HG03432 (cell line): ENCODE results near the gene CBLC.

Experiments
- ATAC-seq: cut with Tn5 transposase; IDR thresholded peaks from one replicate; pipeline ENCODE4 v1.9.1; 2021; ENCODE audit warnings: mild to moderate bottlenecking, moderate library complexity; ENCODE audit not compliant: unreplicated experiment

CBLC gene

GRCh38 chr19:44795398-44795987 is 17.8 kb downstream of the CBLC start:
- ATAC-seq, result no peak

DNA sequence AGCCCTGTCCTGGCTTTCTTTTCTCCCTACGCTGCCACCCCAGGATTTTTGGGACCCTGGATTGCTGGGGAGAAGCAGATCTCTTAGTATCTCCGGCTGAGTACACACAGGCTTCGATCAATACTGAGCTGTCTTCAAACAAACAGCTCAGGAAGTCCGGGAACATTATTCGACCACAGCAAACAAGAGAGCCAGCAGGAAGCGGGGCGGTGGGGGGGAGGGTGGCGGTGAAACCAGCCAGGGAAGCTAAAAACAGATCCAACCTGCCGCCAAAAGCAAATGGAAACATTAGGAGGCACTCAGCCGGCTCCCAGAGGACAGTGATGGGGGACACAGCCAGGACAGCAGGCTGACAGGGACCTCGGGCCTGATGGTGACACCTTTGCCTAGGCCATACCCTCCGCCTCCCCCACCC is 19.0 kb downstream of the CBLC start:
- ATAC-seq, result no peak

DNA sequence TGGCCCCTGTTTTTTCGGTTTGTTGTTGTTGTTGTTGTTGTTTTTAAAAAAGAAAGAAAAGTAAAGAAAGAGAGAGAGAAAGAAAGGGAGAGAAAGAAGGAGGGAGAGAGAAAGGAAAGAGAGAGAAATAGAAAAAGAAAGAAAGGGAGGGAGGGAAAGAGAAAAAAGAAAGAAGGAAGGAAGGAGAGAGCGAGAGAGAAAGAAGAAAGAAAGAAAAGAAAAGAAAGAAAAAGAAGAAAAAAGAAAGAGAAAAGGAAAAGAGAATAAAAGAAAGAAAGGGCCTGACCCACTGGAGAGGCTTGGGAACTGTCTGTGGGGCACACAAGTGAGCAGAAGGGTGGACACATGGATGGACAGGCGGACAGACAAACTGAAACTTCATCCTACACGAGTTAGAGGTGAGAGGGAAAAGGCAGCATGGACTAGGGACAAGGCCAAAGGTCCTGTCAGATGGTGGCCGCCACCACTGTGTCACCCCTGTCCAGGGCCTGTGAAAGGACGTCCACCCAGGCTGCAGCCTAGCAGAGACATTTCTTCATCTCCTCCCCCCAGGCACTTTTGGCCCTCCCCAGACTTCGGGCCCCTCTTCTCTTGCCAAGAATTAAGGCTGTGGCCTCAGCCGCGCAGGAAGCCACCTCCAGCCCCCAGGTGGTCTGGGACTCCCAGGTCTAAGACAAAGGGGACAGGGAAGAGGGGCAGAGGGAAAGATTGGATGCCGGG is 22.1 kb downstream of the CBLC start:
- no peak for ATAC-seq

DNA sequence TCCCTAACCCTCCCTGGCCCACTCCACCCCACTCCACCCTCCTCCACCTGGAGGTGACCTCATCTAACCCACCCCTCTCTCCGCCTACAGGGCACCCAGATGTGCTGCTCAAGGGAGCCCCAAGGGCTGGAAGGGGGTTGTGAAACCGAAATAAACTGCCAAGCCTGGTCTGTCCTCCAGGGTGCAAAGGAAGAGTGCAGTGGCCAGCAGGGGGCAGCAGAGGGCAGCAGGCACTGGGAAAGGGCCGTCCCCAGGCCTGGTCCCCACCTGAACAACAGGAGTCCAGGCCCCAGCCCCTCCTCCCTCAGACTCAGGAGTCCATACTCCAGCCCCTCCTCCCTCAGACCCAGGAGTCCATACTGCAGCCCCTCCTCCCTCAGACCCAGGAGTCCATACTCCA is 22.8 kb downstream of the CBLC start:
- ATAC-seq, result peak; percentile 60

DNA sequence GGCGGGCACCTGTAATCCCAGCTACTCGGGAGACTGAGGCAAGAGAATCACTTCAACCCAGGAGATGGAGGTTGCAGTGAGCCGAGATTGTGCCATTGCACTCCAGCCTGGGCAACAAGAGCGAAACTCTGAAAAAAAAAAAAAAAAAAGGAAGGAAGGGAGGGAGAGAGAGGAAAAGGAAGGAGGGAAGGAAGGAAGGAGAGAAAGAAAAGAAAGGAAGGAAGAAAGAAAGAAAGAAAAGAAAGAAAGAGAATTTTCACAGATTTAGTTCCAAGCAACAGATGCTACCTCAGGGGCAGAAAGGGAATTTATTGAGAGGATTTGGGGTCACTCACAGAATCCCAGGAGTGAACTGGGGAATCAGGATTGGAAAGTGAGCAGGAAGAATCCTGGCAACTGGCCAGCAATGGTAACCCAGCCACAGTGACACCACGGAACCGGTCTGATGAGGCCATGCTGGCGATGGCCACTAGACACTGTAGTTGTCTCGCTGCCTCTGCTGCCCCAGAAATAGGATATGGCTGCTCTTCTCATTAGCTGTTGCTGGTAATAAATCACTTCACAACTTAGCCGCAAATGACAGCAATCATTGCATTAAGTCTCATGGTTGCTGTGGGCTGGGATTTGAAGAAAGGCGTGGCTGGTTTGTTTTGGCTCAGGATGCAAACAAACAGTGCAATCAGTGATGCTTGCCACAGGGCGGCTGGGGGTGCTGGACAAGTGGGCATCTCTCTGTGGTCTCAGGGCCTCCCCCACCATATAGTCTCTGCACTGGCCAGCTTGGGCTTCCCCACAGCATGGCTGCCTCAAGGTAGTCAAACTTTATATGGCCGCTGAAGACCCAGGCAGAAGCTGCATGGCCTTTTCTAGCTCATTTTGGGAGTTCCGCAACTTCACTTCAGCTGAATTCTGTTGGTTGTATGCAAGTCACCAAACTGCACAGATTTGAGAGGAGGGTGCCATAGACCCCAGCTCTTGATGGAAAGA is 26.0 kb downstream of the CBLC start:
- ATAC-seq, result no peak

- ATAC-seq, result no peak
These were observed 28.6 kb downstream of the CBLC start for GRCh38 chr19:44806291-44806690.

- ATAC-seq, result no peak
These were observed 29.5 kb downstream of the CBLC start for GRCh38 chr19:44807162-44807561.

DNA sequence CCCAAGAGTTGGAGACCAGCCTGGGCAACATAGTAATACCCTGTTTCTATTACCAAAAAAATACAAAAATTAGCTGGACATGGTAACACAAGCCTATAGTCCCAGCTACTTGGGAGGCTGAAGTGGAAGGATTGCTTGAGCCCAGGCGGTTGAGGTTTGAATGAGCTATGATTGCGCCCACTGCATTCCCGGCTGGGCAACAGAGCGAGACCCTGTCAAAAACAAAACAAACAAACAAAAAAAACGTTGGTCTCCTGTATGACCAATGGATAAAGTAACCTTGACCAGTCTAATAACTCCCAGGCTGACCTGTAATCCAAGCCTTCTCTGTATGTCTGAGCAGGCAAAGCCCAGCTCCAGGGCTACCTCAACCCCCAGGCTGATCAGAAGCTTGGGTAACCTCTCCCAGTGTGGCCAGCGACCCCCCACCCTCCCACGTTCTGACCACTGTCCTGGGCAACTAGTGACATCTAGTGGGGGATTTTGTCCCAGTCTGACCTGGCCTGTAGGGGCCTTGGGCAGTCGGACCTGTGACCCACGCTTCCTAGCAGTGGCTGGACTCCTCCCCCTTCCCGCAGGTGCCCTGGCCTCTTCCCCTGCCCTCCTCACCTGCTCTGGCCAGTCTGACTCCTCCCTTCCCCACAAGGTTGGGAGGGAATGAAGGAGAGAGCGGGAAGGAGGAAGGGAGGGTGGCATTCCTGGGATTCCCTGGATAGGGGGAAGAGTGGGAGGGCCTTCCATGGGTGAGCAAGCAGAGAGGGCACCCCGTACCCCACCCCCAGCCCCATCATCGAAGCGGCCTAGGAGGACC is 30.2 kb downstream of the CBLC start:
- no peak for ATAC-seq

GRCh38 chr19:44808463-44809371 is 31.0 kb downstream of the CBLC start, which contains the start of gene BCAM:
TSS of gene BCAM (plus strand) at chr19:44809103. CDS start at chr19:44809125, 22 bp downstream.
- ATAC-seq, result no peak

GRCh38 chr19:44809577-44810233 is 32.0 kb downstream of the CBLC start:
- ATAC-seq, result no peak

- ATAC-seq, result no peak
These were observed 32.8 kb downstream of the CBLC start for GRCh38 chr19:44810234-44811121.

- ATAC-seq, result no peak
These were observed 33.4 kb downstream of the CBLC start for GRCh38 chr19:44811122-44811419.

DNA sequence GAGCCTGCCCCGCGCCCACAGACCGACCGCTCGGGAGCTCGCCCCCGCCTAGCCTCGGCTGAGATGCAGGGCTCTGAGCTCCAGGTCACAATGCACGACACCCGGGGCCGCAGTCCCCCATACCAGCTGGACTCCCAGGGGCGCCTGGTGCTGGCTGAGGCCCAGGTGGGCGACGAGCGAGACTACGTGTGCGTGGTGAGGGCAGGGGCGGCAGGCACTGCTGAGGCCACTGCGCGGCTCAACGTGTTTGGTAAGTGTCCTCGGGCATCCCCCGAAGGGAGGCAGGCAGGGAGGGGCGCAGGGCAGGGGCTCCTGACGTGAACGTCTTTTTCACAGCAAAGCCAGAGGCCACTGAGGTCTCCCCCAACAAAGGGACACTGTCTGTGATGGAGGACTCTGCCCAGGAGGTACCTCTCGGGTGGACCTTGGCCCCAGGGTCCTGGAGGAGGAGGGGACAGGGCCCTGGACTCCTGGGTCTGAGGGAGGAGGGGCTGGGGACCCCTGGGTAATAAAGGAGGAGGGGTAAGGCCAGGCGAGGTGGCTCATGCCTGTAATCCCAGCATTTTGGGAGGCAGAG is 34.5 kb downstream of the CBLC start:
- no peak for ATAC-seq

GRCh38 chr19:44813070-44813840 is 35.6 kb downstream of the CBLC start:
- no peak for ATAC-seq

GRCh38 chr19:44813841-44814470 is 36.3 kb downstream of the CBLC start:
- ATAC-seq, result no peak

DNA sequence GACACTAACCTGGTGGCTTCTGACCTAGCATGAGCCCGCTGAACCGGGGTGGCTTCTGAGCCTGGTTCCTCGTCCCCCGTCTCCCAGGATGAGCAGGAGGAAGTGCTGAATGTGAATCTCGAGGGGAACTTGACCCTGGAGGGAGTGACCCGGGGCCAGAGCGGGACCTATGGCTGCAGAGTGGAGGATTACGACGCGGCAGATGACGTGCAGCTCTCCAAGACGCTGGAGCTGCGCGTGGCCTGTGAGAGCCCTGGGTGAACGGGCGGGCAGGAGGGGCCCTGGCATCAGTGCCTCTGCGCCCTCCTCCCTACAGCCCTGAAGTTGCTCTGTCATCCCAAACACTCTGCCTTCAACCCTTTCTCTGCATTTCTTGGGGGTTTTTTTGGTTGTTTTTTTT is 36.8 kb downstream of the CBLC start:
- ATAC-seq, result no peak

DNA sequence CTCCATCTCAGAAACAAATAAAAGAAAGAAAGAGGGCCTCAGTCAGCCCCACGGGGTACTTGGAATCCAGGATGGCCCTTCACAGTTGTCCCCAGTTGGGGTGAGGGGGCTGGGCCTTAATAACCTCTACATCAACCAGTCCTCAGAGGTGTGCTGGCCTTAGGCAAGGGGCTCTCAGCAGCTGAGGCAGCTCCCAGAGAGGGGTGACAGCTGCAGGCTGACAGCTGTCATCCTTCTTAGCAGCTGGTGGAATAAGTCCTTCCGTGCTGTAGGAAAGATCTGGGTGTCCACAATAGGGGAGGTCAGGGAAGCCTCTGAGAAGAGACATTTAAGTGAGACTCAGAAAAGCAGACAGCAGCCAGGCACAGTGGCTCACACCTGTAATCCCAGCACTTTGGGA is 38.6 kb downstream of the CBLC start:
- ATAC-seq, result no peak
